Muscle of leg (tissue), 16 donors: ENCODE results near the gene CRB2. TPM values are rescaled to one million over a fixed set of nuclear protein-coding genes. Genes with fewer than 3 reads are reported as not detected.

Experiments
- DNase-seq: peaks from one replicate; pipeline ENCODE4 v3.0.0; 2013
- H3K27ac ChIP-seq: one replicate; pipeline ENCODE4 v1.5.1; 2013; ENCODE audit warnings: mild to moderate bottlenecking, low read length, control low read depth
- H3K27me3 ChIP-seq: one replicate; pipeline ENCODE4 v1.6.1; 2013; ENCODE audit warnings: low read length; ENCODE audit not compliant: control insufficient read depth, insufficient read depth
- H3K36me3 ChIP-seq: one replicate; pipeline ENCODE4 v1.6.1; 2013; ENCODE audit warnings: low read length; ENCODE audit not compliant: control insufficient read depth, insufficient read depth
- H3K4me1 ChIP-seq: one replicate; pipeline ENCODE4 v1.6.1; 2013; ENCODE audit warnings: low read length; ENCODE audit not compliant: control insufficient read depth, insufficient read depth
- H3K4me3 ChIP-seq: one replicate; pipeline ENCODE4 v1.5.1; 2013; ENCODE audit warnings: low read length, control low read depth
- H3K9me3 ChIP-seq: replicated peaks from 2 replicates; pipeline ENCODE4 v1.6.1; 2013; ENCODE audit warnings: low read depth, low read length; ENCODE audit not compliant: control insufficient read depth
- WGBS: methylation state at CpG from one replicate; pipeline ENCODE4 v1.1.5; 2013; ENCODE audit warnings: missing lambda C conversion rate; ENCODE audit not compliant: insufficient coverage; 5-methylcytosine and 5-hydroxymethylcytosine counted together
- long read RNA-seq, 11 donors: transcript quantifications; one replicate each; lab custom pipeline, GENCODE V29; 2026
- polyA plus RNA-seq, 8 donors: library from polyadenylated mRNA; unstranded; fragments of 120-200 nt; gene quantifications; one replicate each; pipeline versions ENCODE4 v1.2.1 to v1.2.3, GENCODE V29; 2013; ENCODE audit warnings: inconsistent platforms in 1 of 8, low replicate concordance in 1 of 8; ENCODE audit not compliant: insufficient read length in 8 of 8, insufficient read depth in 1 of 8
- total RNA-seq: library from RNA; stranded (reverse); fragments of 120-200 nt; gene quantifications from one replicate; pipeline ENCODE4 v1.2.4, GENCODE V29; 2013

CRB2 gene
- total RNA-seq (0.04 TPM), polyA plus RNA-seq (under 1 TPM; 0.06 to 0.22 (median 0.15) TPM)
- long read RNA-seq, donor 1, result 0 reads
- long read RNA-seq, donor 2, result 0 reads
- long read RNA-seq, donor 3, result 0 reads
- long read RNA-seq, donor 4, result 0 reads
- long read RNA-seq, donor 5, result 0 reads
- long read RNA-seq, donor 6, result 0 reads
- long read RNA-seq, donor 7, result 0 reads
- long read RNA-seq, donor 8, result 0 reads
- long read RNA-seq, donor 9, result 0 reads
- long read RNA-seq, donor 10, result 0 reads
- long read RNA-seq, donor 11, result 0 reads

GRCh38 chr9:123355761-123356431, at the start of gene CRB2:
TSS of gene CRB2 (plus strand) at chr9:123356197. CDS start at chr9:123356261, 64 bp downstream.
- WGBS, result 9% methylated on average over 12 of the region's 17 CpGs
- Histone ChIP-seq H3K4me1 (peaks cover 16% of the 10 kb centered on the region), H3K27ac (no peak within 1 kb of the TSS), H3K36me3 (no peaks in the 10 kb centered on the region), H3K9me3 (no peaks in the 10 kb centered on the region), H3K4me3 (no peak within 1 kb of the TSS), H3K27me3 (peaks cover 35% of the 10 kb centered on the region)
- no peak for DNase-seq

DNA sequence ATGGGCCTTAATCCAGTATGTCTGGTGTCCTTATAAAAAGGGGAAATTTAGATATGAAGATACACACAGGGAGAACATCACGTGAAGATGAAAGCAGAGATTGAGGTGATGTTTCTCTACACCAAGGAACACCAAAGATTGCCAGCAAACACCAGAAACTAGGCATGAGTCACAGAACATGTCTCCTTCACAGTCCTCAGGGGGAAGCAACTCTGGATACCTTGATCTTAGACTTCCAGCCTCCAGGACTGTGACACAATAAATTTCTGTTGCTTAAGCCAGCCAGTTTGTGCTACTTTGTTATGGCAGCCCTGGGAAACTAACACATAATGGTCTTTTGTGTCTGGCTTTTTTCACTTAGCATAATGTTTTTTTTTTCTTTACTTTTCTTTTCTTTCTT, 46.4 kb upstream of the CRB2 start:
- no peaks in the 10 kb centered on the region for H3K9me3 ChIP-seq
- H3K4me3 ChIP-seq, result no peak overlapping the region
- WGBS, result no CpG with 5 or more reads among the region's 1 CpG
- H3K36me3 ChIP-seq, result no peaks in the 10 kb centered on the region
- DNase-seq, result no peak
- no peak overlapping the region for H3K27ac ChIP-seq
- no peaks in the 10 kb centered on the region for H3K27me3 ChIP-seq
- no peaks in the 10 kb centered on the region for H3K4me1 ChIP-seq

DNA sequence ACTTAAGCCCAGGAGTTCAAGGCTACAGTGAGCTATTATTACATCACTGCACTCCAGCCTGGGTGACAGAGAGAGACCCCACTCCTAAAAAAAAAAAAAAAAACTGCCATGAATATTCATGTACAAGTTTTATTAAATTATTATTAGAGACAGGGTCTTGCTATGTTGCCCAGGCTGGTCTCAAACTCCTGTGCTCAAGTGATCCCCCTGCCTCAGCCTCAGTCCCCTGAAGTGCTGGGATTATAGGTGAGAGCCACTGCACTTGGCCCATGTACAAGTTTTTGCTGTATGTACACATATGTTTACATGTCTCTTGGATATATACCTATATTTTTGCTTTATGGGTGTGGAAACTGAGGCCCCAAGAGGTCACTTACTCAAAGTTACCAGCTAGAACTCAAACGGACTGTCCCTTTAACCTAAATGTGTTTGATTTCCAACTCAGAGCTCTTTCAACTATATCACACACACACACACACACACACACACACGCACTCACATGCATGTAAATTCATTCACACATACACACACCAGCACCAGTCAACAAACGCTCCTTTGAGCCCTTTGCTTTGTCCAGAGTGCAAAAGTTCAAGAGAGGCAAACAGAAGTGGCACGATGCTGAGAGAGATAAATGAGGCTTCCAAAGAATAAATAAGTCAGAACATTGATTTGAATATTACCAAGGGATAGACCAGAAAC, 45.3 kb upstream of the CRB2 start:
- H3K9me3 ChIP-seq, result no peaks in the 10 kb centered on the region
- 72% methylated on average over 2 of the region's 4 CpGs for WGBS
- no peaks in the 10 kb centered on the region for H3K36me3 ChIP-seq
- DNase-seq, result no peak
- no peaks in the 10 kb centered on the region for H3K27me3 ChIP-seq
- H3K4me3 ChIP-seq, result no peak overlapping the region
- no peaks in the 10 kb centered on the region for H3K4me1 ChIP-seq
- no peak overlapping the region for H3K27ac ChIP-seq

- Histone ChIP-seq H3K4me1 (no peaks in the 10 kb centered on the region), H3K9me3 (no peaks in the 10 kb centered on the region), H3K4me3 (no peak overlapping the region), H3K36me3 (no peaks in the 10 kb centered on the region), H3K27me3 (no peaks in the 10 kb centered on the region), H3K27ac (no peak overlapping the region)
- no peak for DNase-seq
- WGBS, result 44% methylated on average over 7 of the region's 9 CpGs
These were observed 44.7 kb upstream of the CRB2 start for GRCh38 chr9:123311250-123311752.

GRCh38 chr9:123312306-123312877, 43.6 kb upstream of the CRB2 start:
- Histone ChIP-seq H3K4me1 (no peaks in the 10 kb centered on the region), H3K27ac (no peak overlapping the region), H3K9me3 (no peaks in the 10 kb centered on the region), H3K36me3 (no peaks in the 10 kb centered on the region), H3K27me3 (no peaks in the 10 kb centered on the region), H3K4me3 (no peak overlapping the region)
- WGBS, result 62% methylated on average over 4 of the region's 4 CpGs
- DNase-seq, result no peak

DNA sequence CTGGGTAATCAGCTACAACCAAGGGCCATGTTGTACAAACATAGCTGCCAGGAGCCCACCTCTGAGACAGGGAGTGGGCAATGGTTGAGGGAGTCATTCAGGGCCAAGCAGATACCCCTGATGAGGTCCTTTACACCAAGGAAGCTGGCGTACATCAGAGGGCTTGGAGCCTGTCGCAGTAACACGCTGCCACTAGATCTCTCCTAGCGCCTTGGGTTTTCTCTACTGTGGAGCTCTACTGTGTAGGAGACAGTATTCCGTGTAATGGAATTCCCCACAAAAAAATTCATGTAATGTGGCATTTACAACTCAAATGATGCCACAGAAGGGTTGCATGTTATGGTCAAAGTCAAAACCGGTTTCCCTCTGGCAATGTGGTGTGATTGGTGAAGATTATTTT, 41.4 kb upstream of the CRB2 start:
- no peak for DNase-seq
- Histone ChIP-seq H3K9me3 (no peaks in the 10 kb centered on the region), H3K27ac (no peak overlapping the region), H3K36me3 (no peaks in the 10 kb centered on the region), H3K4me3 (no peak overlapping the region), H3K4me1 (peaks cover 10% of the 10 kb centered on the region), H3K27me3 (no peaks in the 10 kb centered on the region)
- no CpG with 5 or more reads among the region's 6 CpGs for WGBS

DNA sequence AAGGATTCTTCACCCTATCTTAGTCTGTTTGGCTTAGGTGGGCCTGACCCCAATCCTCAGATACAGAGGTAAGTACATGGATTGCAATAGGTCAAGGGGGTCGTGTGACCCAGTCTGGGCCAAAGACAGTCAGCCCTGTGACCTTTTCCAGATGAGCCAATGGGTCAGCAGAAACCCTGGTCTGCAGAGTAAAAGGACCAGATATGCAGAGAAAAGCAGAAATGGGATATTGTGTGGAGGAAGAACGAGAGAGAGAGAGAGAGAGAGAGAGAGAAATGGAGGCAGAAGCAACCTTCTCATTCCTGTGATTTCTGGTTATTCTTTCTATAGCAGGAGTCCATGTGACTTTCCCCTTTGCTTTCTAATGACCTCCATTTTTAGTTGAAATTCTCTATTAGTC, 40.4 kb upstream of the CRB2 start:
- Histone ChIP-seq H3K9me3 (no peaks in the 10 kb centered on the region), H3K27ac (no peak overlapping the region), H3K36me3 (no peaks in the 10 kb centered on the region), H3K4me3 (no peak overlapping the region), H3K4me1 (peaks cover 13% of the 10 kb centered on the region), H3K27me3 (no peaks in the 10 kb centered on the region)
- no peak for DNase-seq
- WGBS, result 79% methylated on average over 2 of the region's 2 CpGs

DNA sequence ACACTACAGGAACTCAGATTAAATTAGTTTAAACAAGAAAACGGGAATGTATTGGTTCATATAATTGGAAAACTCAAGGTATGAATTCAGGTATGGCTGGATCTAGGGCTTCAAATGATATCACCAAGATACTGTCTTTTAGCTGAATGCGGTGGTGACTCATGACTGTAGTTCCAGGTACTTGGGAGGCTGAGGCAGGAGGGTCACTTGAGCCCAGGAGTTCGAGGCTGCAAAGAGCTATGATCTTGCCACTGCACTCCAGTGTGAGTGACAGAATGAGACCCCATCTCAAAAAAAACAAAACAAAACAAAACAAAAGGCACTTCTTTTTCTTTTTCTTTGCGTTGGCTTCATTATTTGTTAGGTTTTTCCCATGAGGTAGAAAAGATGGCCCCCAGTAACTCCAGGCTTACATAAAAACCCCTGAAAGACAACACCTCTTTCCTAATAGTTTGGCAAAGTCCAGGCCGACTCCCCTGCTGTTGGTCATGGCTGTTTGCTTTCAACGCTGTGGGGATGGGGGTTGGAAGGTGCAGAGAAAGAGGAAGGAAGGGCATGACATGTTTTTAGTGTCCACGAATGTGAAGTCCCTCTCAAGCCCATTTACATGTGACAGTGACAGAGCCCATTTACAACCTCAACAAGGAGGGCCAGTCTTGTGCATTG, 39.8 kb upstream of the CRB2 start:
- WGBS, result 100% methylated on average over 1 of the region's 7 CpGs
- H3K27me3 ChIP-seq, result no peaks in the 10 kb centered on the region
- no peak overlapping the region for H3K27ac ChIP-seq
- H3K4me1 ChIP-seq, result peaks cover 13% of the 10 kb centered on the region
- H3K36me3 ChIP-seq, result no peaks in the 10 kb centered on the region
- H3K4me3 ChIP-seq, result no peak overlapping the region
- no peak for DNase-seq
- H3K9me3 ChIP-seq, result no peaks in the 10 kb centered on the region

DNA sequence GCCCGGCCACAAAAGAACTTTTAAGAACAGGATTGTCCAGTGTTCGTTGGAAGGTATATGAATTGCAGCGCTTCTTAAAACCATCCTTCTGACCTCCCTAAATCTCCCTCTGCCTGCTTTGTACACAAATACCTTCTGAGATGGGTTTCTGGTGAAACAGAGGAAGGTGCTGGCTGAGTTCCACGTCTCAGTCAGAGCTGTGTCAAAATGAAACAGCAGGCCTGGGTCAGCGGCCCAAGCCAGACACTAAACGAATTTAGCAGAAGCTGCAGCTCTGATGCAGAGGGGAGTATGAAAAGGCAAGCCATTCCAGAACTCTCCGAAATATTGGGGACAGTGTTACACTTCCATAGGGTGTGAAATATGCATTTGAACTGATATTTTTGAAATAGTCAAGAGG, 37.8 kb upstream of the CRB2 start:
- Histone ChIP-seq H3K27me3 (no peaks in the 10 kb centered on the region), H3K27ac (peak overlapping the region; percentile 11), H3K36me3 (no peaks in the 10 kb centered on the region), H3K9me3 (no peaks in the 10 kb centered on the region), H3K4me1 (peaks cover 22% of the 10 kb centered on the region), H3K4me3 (no peak overlapping the region)
- 28% methylated on average over 5 of the region's 7 CpGs for WGBS
- DNase-seq, result peak; percentile 85
